Subcutaneous adipose tissue (tissue), 4 donors: ENCODE measurements around the gene DPF3. TPM values are rescaled to one million over a fixed set of nuclear protein-coding genes. Genes with fewer than 3 reads are reported as not detected.

Source experiments
- CTCF ChIP-seq: fragments of 450-650 bp; IDR thresholded peaks from one replicate; pipeline ENCODE4 v1.5.1; 2016; ENCODE audit warnings: low read depth, mild to moderate bottlenecking, control low read depth, antibody characterized with exemption, moderate library complexity
- total RNA-seq, 4 donors: library from RNA; depleted of rRNA; stranded (reverse); fragments of >200 nt; gene quantifications; one replicate each; pipeline ENCODE4 v1.1.0, GENCODE V29; 2016

The DPF3 gene
- total RNA-seq, 4 donors from 2014 or later, result 0.33 to 6.8 TPM; not detected in 2

- TF ChIP-seq CTCF, result no peak
These were observed 230.8 kb downstream of the DPF3 start for GRCh38 chr14:72663076-72663487.

GRCh38 chr14:72662214-72662613 is 231.7 kb downstream of the DPF3 start:
- TF ChIP-seq CTCF, result no peak

GRCh38 chr14:72657214-72657921 is 236.5 kb downstream of the DPF3 start:
- no peak for TF ChIP-seq CTCF

DNA sequence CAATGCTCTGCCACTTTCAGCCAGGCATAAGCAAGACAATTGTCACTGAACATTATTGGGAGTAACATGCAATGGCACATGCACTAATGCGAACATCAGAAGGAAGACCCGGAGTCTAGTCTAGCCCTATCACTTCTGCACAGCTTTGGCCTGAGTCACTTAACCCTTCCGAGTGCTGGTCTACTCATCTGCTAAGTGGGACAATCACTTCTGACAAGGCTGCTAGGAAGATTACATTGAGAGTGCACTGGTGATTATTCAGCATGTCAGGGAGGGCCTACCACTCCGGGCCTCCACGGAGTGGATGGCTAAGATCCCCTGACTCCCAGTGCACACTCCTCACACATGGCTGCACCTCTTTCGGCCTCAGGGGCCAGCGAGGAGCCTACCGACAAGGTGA is 240.9 kb downstream of the DPF3 start:
- no peak for TF ChIP-seq CTCF

DNA sequence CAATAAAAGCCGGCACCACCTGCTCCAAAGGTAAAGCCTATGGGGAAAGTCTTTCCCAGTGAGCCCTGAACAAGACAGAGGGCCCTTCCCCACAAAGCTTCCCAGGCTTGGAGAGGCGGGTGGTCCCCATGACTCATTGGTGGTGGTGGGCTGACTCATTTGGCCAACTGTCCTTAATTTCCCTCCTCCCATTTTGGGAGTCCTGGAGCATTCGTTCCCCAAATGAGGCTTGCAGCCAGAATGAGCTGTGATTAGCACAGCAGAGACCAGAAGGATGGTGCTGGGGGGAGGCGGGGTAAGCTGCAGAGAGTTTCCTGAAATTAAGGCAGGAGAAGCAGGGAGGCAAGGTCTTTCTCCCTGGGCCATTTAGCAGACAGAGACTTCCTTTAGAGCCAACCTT is 241.7 kb downstream of the DPF3 start:
- TF ChIP-seq CTCF, result no peak

- TF ChIP-seq CTCF, result no peak
These were observed 242.2 kb downstream of the DPF3 start for GRCh38 chr14:72651714-72652113.

- no peak for TF ChIP-seq CTCF
These were observed 242.8 kb downstream of the DPF3 start for GRCh38 chr14:72651081-72651480.
